Colonic mucosa (tissue), 4 donors: ENCODE data around the gene VNN1. TPM values are rescaled to one million over a fixed set of nuclear protein-coding genes. Genes with fewer than 3 reads are reported as not detected.
"Not testable (repeated sequence)": the region's sequence is repeated elsewhere in the genome, so short reads cannot be mapped to it uniquely, and the experiment has no call there.

Experiments used
- DNase-seq: peaks from one replicate; pipeline ENCODE4 v3.0.0-alpha.2; 2020
- H3K27ac ChIP-seq: fragments of 200-600 bp; one replicate; pipeline ENCODE4 v1.8.0; 2021
- H3K27me3 ChIP-seq: fragments of 200-600 bp; one replicate; pipeline ENCODE4 v1.8.0; 2021
- H3K36me3 ChIP-seq: fragments of 200-600 bp; one replicate; pipeline ENCODE4 v1.8.0; 2021
- H3K4me1 ChIP-seq: fragments of 200-600 bp; one replicate; pipeline ENCODE4 v1.8.0; 2021; ENCODE audit warnings: mild to moderate bottlenecking
- H3K4me3 ChIP-seq: fragments of 200-600 bp; one replicate; pipeline ENCODE4 v1.8.0; 2021
- H3K9ac ChIP-seq, 2 donors: one replicate each; pipeline ENCODE4 v1.7.0; 2013; ENCODE audit warnings: control low read depth in 2 of 2, low read depth in 2 of 2, low read length in 2 of 2
- H3K9me3 ChIP-seq: fragments of 200-600 bp; one replicate; pipeline ENCODE4 v1.8.0; 2021
- intact Hi-C: fragments of 100-400 bp; cut with DNase I; formaldehyde crosslinking; loops from one replicate; pipeline ENCODE4 v1.14.1; 2022
- total RNA-seq, 2 donors: library from RNA; stranded (reverse); fragmentation: NEBNext Ultra II Directional in 1 of 2; extraction: Animal tissue kit (Norgen Biotek cat#: 25700) in 1 of 2; gene quantifications; one replicate each; pipeline ENCODE4 v1.2.1, GENCODE V29; 2021
- TF ChIP-seq, protein P1 (sequence below): fragments of 200-600 bp; IDR thresholded peaks from one replicate; pipeline ENCODE4 v1.8.0; 2022; ENCODE audit warnings: antibody characterized with exemption, mild to moderate bottlenecking
- donor health status: healthy.
- donor health status: DM: no; HTN: no; CAD: no.
- donor health status: DM: no; HTN: no; CAD: no.

VNN1 gene
- total RNA-seq, 2 donors from 2014 or later, result 0.62 to 6.4 TPM

DNA sequence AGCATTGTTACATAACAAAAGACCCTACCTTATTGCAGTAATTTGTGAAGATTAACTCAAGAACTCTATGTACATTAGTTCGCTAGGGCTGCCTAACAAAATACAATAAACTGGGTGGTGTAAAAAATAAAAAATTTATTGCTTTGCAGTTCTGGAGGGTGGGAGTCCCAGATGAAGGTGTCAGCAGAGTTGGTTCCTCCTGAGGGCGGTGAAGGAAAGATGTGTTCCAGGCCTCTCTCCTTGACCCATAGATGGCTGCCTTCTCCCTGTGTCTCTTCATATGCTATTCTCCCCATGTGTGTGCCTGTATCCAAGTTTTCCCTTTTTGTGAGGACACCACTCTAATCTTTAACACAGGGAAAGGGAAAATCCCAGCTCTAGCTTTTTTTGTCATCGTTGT lies 305 bp upstream of the VNN1 start:
- Histone ChIP-seq H3K36me3 (no peaks in the 10 kb centered on the region), H3K4me3 (no peak overlapping the region), H3K9me3 (no peaks in the 10 kb centered on the region), H3K9ac (no peak overlapping the region), H3K27me3 (no peaks in the 10 kb centered on the region), H3K27ac (no peak overlapping the region), H3K4me1 (no peaks in the 10 kb centered on the region)
- no peak for DNase-seq
- intact Hi-C loops, result no loop called here
- TF ChIP-seq, protein P1, sequence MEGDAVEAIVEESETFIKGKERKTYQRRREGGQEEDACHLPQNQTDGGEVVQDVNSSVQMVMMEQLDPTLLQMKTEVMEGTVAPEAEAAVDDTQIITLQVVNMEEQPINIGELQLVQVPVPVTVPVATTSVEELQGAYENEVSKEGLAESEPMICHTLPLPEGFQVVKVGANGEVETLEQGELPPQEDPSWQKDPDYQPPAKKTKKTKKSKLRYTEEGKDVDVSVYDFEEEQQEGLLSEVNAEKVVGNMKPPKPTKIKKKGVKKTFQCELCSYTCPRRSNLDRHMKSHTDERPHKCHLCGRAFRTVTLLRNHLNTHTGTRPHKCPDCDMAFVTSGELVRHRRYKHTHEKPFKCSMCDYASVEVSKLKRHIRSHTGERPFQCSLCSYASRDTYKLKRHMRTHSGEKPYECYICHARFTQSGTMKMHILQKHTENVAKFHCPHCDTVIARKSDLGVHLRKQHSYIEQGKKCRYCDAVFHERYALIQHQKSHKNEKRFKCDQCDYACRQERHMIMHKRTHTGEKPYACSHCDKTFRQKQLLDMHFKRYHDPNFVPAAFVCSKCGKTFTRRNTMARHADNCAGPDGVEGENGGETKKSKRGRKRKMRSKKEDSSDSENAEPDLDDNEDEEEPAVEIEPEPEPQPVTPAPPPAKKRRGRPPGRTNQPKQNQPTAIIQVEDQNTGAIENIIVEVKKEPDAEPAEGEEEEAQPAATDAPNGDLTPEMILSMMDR, result no peak

DNA sequence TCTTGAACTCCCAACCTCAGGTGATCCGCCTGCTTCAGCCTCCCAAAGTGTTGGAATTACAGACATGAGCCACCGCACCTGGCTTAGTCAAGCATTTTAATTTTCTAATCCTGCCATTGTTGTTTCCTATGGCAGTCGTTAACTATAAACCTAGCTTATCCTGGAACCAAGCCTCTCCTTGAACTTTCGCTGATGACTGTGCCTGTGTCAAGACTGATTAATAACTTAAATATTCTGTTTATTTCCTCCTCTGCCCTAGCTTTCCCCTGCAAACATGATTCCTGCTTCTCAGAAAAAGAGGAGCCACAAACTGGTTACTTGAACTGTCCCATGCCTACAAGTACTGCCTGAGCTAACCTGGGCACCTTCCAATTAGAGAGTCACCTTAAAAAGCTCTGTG lies 1.5 kb downstream of the VNN1 start:
- Histone ChIP-seq H3K4me3 (no peak overlapping the region), H3K36me3 (no peaks in the 10 kb centered on the region), H3K27me3 (no peaks in the 10 kb centered on the region), H3K9ac (no peak overlapping the region), H3K27ac (no peak overlapping the region), H3K4me1 (no peaks in the 10 kb centered on the region), H3K9me3 (no peaks in the 10 kb centered on the region)
- DNase-seq, result no peak
- TF ChIP-seq, protein P1, result no peak
- intact Hi-C loops, result no loop called here

DNA sequence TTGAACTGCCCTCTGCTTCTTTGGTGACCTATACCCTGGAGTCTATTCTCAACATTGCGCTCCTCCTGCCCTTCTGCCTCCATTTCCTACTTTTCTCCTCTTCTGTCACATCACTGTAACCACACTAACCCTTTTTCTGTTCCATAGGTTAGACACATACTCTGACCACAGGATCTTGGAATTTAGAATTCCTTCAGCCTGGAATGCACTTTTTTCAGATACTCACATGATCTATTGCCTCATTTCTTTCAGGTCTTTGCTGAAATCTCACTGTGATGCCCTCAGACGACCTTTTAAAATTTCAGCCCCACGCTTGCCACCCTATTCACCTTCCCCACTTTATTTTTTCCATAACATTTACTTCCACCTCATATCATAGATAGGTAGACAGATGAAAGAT lies 5.1 kb downstream of the VNN1 start:
- Histone ChIP-seq H3K9ac (no peak overlapping the region), H3K4me3 (no peak overlapping the region), H3K27ac (no peak overlapping the region), H3K27me3 (no peaks in the 10 kb centered on the region), H3K36me3 (no peaks in the 10 kb centered on the region), H3K4me1 (no peaks in the 10 kb centered on the region), H3K9me3 (no peaks in the 10 kb centered on the region)
- intact Hi-C loops, result no loop called here
- DNase-seq, result no peak
- TF ChIP-seq, protein P1, result no peak

DNA sequence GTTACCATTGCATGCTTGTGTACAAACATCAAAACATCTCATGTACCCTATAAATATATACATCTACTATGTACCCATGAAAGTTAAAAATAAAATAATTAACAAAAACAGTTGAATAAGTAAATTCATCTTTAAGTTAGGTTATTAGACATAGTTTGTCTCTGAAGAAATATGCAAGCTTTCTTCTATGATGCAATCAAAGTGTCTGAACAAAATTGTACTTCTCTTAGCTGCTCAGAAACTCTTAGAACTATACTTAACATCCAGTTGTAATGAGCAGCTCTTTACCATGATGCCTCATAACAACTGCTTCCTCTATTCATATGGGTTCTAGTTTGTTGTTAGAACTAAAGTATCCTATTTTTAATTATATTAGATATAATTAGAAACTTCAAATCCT lies 5.9 kb downstream of the VNN1 start:
- H3K9me3 ChIP-seq, result no peaks in the 10 kb centered on the region
- DNase-seq, result no peak
- no peak overlapping the region for H3K9ac ChIP-seq
- TF ChIP-seq, protein P1, result no peak
- no peaks in the 10 kb centered on the region for H3K27me3 ChIP-seq
- no peaks in the 10 kb centered on the region for H3K4me1 ChIP-seq
- no peak overlapping the region for H3K27ac ChIP-seq
- no peak overlapping the region for H3K4me3 ChIP-seq
- intact Hi-C loops, result no loop called here
- H3K36me3 ChIP-seq, result no peaks in the 10 kb centered on the region

DNA sequence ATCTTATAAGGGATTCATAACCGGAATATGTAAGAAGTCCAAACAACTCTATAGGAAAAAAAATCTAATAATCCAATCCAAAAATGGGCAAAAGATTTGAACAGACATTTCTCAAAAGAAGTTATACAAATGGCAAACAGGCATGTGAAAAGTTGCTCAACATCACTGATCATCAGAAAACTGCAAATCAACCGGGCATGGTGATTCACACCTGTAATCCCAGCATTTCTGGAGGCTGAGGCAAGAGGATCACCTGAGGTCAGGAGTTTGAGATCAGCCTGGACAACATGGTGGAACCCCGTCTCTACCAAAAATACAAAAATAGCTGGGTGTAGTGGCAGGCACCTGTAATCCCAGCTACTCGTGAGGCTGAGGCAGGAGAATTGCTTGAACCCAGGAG lies 7.1 kb downstream of the VNN1 start:
- DNase-seq, H3K4me1 ChIP-seq, H3K9me3 ChIP-seq, H3K36me3 ChIP-seq, H3K27me3 ChIP-seq, H3K4me3 ChIP-seq, intact Hi-C loops, H3K9ac ChIP-seq, H3K27ac ChIP-seq: not testable (repeated sequence)

DNA sequence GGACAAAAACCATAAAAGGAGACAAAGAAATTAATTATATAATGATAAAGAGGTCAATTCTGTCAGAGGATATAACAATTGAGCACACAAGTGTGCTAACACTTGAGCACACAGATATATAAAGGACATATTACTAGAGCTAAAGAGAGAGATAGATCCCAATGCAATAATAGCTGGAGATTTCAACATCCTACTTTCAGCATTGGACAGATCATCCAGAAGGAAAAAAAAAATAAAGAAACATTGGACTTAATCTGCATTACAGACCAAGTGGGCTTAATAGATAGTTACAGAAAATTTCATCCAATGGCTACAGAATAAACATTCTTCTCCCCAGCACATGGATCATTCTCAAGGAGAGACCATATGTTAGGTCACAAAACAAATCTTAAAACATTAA lies 9.9 kb downstream of the VNN1 start:
- no peak overlapping the region for H3K9ac ChIP-seq
- no peak for DNase-seq
- TF ChIP-seq, protein P1, result no peak
- intact Hi-C loops, result no loop called here
- H3K4me3 ChIP-seq, result no peak overlapping the region
- H3K4me1 ChIP-seq, result no peaks in the 10 kb centered on the region
- H3K27me3 ChIP-seq, result no peaks in the 10 kb centered on the region
- H3K36me3 ChIP-seq, result no peaks in the 10 kb centered on the region
- H3K9me3 ChIP-seq, result no peaks in the 10 kb centered on the region
- no peak overlapping the region for H3K27ac ChIP-seq
